KOPT-K1 (cell line): ENCODE measurements around the gene HECW1.
"Not testable (repeated sequence)": the region's sequence is repeated elsewhere in the genome, so short reads cannot be mapped to it uniquely, and the experiment has no call there.

ENCODE experiments used
- H3K27ac ChIP-seq: fragments of 200-600 bp; sonication (generic); 2 replicates; pipeline ENCODE4 v1.5.1; 2016; ENCODE audit warnings: antibody characterized with exemption, mild to moderate bottlenecking, low read depth, low read length; ENCODE audit not compliant: poor library complexity, severe bottlenecking
- H3K36me3 ChIP-seq: fragments of 200-600 bp; sonication (generic); 2 replicates; pipeline ENCODE4 v1.5.1; 2017; ENCODE audit warnings: antibody characterized with exemption, mild to moderate bottlenecking, low read length, moderate library complexity; ENCODE audit not compliant: insufficient read depth
- H3K9me3 ChIP-seq: fragments of 200-600 bp; sonication (generic); 2 replicates; pipeline ENCODE4 v1.5.1; 2017; ENCODE audit warnings: antibody characterized with exemption, low read length, mild to moderate bottlenecking; ENCODE audit not compliant: insufficient read depth, poor library complexity, severe bottlenecking

HECW1 gene

GRCh38 chr7:43482679-43483252, 370.3 kb downstream of the HECW1 start:
- H3K36me3 ChIP-seq = no peaks in the 10 kb centered on the region
- H3K9me3 ChIP-seq = peaks cover 7% of the 10 kb centered on the region
- no peak overlapping the region for H3K27ac ChIP-seq

DNA sequence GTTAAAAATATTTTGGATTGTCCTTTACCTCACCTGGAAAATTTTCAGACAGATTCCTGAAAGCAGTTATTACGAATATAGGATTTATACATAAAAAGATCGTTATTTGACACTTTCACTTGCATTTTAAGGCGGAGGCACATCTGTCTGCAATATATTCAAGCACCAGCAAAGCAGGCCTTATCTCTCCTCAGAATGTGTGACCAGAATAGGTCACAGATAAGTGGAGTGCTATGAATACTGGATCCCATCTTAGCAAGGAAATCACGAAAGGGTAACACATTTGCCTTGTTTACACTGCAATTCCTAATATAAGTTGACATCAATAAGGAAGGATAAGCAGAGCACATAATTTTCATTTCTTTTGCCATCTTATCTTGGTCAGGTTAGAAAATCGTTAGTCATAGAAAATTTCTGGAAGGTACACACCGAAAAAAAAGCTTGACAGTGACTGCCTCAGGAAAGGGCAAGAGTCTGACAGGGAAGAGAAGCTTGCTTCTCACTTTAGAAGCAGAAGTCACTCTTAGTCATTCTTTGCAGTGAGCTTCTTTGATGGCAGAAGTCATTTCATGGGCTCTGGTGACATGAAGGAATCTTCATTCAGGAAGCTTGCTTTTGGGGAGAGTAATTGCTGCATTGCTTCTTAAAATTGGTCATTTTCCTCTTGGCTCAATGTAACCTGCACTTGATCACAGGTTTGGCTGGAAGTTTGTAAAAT, 372.4 kb downstream of the HECW1 start:
- Histone ChIP-seq H3K9me3 (no peaks in the 10 kb centered on the region), H3K36me3 (no peaks in the 10 kb centered on the region), H3K27ac (no peak overlapping the region)

GRCh38 chr7:43485580-43485979, 373.1 kb downstream of the HECW1 start:
- no peak overlapping the region for H3K27ac ChIP-seq
- H3K9me3 ChIP-seq = no peaks in the 10 kb centered on the region
- H3K36me3 ChIP-seq = no peaks in the 10 kb centered on the region

- not testable (repeated sequence) for H3K9me3 ChIP-seq, H3K27ac ChIP-seq, H3K36me3 ChIP-seq
Measured at GRCh38 chr7:43486008-43486407, 373.6 kb downstream of the HECW1 start.

DNA sequence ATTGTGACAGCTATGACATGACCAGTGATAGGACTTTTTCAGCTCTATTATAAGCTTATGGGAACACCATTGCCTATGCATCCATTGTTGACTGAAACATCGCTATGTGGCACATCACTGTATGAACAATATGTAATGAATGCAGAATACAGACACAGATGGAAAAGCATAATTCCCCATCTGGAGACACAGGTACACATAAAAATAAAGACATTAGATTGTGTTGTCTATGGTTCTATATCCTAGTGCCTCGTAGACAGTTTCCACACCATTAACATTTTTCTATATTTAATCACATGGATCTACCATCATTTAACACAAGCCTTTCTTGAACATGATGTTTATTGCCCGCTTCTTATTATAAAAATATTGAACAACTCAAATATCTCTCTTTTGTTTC, 374.2 kb downstream of the HECW1 start:
- Histone ChIP-seq H3K27ac (no peak overlapping the region), H3K9me3 (no peaks in the 10 kb centered on the region), H3K36me3 (no peaks in the 10 kb centered on the region)

GRCh38 chr7:43487731-43488073, 375.3 kb downstream of the HECW1 start:
- Histone ChIP-seq H3K36me3 (no peaks in the 10 kb centered on the region), H3K27ac (no peak overlapping the region), H3K9me3 (no peaks in the 10 kb centered on the region)

DNA sequence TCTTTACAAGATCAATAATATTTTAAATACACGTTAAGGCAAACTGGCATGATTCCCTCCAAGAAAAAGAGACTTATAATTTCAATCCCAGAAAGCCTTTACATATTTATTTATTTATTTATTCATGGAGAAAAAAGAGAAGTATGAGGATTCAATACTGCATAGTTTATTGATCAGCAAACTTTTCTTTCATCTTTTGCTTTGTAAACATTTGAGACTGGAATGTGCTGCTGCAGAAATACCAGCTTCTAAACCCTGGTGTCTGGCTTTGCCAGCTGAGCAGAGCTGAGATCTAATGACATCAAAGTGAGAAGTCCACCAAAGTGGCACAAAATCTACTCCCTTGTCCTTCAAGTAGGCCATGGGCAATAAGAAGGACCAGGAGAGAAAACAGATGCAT, 376.8 kb downstream of the HECW1 start:
- Histone ChIP-seq H3K27ac (no peak overlapping the region), H3K36me3 (no peaks in the 10 kb centered on the region), H3K9me3 (no peaks in the 10 kb centered on the region)

- no peak overlapping the region for H3K27ac ChIP-seq
- no peaks in the 10 kb centered on the region for H3K9me3 ChIP-seq
- no peaks in the 10 kb centered on the region for H3K36me3 ChIP-seq
Measured at GRCh38 chr7:43490016-43490415, 377.6 kb downstream of the HECW1 start.

- Histone ChIP-seq H3K36me3 (no peaks in the 10 kb centered on the region), H3K27ac (no peak overlapping the region), H3K9me3 (no peaks in the 10 kb centered on the region)
Measured at GRCh38 chr7:43491123-43491522, 378.7 kb downstream of the HECW1 start.

- Histone ChIP-seq H3K27ac (no peak overlapping the region), H3K36me3 (no peaks in the 10 kb centered on the region), H3K9me3 (no peaks in the 10 kb centered on the region)
Measured at GRCh38 chr7:43491984-43492383, 379.5 kb downstream of the HECW1 start.

DNA sequence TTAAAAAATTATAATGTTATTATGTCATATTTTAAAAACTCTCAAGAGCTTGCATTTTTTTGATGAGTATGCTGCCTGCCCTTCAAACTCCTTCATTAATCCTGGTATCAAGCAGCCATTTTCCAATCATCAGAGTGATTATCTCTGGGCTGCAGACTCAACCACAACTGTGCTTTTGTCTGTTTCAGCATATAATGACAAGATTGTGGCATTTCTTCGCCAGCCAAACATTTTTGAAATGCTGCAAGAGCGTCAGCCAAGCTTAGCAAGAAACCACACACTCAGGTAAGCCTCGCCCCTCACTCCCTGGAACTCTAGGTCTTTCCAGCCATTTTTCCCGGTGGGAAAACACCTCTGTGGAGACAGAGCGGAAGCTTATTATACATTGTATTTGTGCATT, 380.4 kb downstream of the HECW1 start:
- no peak overlapping the region for H3K27ac ChIP-seq
- H3K36me3 ChIP-seq = no peaks in the 10 kb centered on the region
- H3K9me3 ChIP-seq = no peaks in the 10 kb centered on the region

DNA sequence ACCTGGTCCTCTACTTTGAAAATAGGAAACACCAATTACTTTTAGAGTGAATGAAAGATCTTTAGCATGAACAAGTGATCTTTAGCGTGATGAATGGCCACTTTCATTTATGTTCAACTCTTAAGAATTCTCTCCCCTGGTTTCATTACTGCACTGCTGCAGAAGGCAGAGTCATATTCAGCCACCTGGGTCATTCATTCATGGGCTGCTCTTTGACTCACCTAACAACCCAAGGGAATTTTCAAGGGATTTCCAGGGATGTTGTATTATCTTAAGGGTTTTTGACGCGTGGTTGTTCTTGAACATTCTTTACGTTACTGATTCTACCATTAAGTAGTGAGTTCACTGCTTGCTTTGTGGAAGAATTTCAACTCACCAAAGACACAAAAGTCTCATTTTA, 383.1 kb downstream of the HECW1 start:
- Histone ChIP-seq H3K27ac (no peak overlapping the region), H3K9me3 (no peaks in the 10 kb centered on the region), H3K36me3 (no peaks in the 10 kb centered on the region)

DNA sequence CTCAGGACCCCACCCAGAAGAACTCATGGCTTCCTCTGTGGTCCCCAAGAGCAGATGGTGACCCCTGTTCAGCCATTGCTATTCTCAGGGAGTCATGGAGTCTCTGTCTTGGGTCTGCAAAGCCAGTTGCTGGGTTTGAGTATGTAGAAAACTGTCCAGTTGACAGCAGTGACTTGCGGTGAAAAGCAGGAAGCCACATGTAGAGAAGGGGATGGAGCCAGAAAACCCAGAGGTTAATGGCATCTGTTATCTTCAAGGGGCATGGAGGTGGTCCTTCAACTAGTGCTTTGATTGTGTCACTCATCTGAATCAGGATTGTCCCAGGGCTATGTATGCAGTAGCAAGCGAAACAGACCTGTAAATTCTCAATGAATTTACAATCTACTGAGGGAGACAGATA, 384.1 kb downstream of the HECW1 start:
- Histone ChIP-seq H3K9me3 (no peaks in the 10 kb centered on the region), H3K27ac (no peak overlapping the region), H3K36me3 (no peaks in the 10 kb centered on the region)

- Histone ChIP-seq H3K36me3 (no peaks in the 10 kb centered on the region), H3K27ac (no peak overlapping the region), H3K9me3 (no peaks in the 10 kb centered on the region)
Measured at GRCh38 chr7:43501870-43502269, 389.4 kb downstream of the HECW1 start.

DNA sequence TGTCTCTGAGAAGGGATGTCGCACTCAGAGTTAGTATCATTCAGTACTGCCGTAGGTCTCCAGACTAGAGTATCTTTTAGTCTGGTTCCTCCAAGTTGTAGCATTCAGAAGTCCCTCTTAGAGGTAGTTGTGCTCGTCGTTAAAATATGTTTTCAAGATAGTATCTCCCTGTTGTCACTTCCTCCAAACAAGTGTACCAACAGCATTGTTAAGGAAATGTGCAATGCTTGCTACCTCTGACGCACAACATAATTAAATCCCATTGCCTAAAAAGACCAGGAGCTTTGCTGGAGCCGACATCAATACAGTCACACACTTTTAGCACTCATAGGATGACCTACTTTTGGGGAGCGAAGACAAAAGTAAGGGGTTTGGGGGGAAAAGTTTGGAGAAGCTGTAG, 390.5 kb downstream of the HECW1 start:
- Histone ChIP-seq H3K27ac (no peak overlapping the region), H3K36me3 (no peaks in the 10 kb centered on the region), H3K9me3 (no peaks in the 10 kb centered on the region)

DNA sequence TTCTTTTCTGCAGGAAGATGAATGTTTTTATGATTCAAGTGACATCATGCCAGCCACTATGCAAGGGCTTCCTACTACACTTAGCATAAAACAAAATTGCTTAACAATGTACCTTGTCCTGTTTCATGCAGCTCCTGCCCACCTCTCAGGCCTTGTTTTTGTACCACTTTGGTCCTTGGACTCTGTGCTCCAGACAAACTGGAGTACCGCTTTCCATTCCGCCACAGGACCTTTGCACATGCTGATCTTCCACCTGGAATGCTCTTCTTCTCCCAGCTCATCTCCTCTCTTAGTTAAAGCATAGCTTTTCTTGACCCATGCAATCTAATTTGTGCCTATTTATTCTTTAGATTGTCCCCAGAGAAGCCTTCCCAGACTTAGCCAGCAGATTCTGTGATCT, 393.0 kb downstream of the HECW1 start:
- no peak overlapping the region for H3K27ac ChIP-seq
- no peaks in the 10 kb centered on the region for H3K36me3 ChIP-seq
- H3K9me3 ChIP-seq = no peaks in the 10 kb centered on the region
